ENCODE measurements around the gene ITPRID1.

DNA sequence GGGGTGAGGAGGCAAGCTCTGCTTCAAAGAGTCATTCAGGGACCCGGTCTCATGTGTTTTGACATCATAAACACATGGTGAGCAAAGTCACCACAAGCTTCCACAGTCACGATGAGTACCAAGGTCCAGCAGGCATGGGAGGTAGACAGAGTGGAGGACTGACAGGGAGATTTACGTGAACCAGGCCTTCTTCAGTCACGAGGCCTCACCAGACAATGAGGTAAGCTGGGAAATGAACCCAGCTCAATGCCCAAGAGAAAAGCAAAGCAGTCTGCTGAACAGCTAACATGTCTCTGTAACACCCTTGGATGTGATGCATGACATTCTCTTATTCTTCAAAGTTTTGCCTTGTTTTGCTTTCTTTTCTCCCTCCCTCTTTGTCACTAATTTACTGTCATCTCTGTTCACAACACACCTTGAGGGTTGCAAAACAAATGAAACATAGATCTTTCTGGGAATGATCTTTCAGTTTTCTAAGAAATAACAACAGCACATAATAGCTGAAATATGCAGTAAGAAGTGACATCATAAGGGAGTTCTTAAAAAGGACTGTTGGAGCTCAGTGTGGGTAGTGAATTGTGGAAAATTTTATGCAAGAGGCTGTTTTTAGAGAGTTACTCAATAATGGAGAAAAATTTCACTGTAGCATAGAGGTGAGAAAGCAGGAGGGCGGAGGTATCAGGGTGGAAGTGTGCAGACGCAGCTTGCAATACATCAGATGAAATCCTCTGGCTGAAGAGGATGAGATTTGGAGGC, 182.1 kb downstream of the ITPRID1 start:
- TF ChIP-seq, protein P1, sequence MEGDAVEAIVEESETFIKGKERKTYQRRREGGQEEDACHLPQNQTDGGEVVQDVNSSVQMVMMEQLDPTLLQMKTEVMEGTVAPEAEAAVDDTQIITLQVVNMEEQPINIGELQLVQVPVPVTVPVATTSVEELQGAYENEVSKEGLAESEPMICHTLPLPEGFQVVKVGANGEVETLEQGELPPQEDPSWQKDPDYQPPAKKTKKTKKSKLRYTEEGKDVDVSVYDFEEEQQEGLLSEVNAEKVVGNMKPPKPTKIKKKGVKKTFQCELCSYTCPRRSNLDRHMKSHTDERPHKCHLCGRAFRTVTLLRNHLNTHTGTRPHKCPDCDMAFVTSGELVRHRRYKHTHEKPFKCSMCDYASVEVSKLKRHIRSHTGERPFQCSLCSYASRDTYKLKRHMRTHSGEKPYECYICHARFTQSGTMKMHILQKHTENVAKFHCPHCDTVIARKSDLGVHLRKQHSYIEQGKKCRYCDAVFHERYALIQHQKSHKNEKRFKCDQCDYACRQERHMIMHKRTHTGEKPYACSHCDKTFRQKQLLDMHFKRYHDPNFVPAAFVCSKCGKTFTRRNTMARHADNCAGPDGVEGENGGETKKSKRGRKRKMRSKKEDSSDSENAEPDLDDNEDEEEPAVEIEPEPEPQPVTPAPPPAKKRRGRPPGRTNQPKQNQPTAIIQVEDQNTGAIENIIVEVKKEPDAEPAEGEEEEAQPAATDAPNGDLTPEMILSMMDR (conservative IDR thresholded peaks at IDR 0.05; ENCODE audit: low read length): no peak
- TF ChIP-seq EZH2phosphoT487 (IDR thresholded peaks at IDR 0.05; ENCODE audit: borderline replicate concordance): no peak
